Transverse colon (tissue), 4 donors: Measurements from ENCODE around the gene CALM3.

Experiments used
- CTCF ChIP-seq, 5 experiments: fragments of 200-600 bp in 3 of 5; fragments of 450-650 bp in 2 of 5; sonication (generic) in 3 of 5; IDR thresholded peaks; 1 replicate in 2 of 5; 2 replicates in 3 of 5; pipeline ENCODE4 v1.5.1; 2016 to 2017; ENCODE audit warnings: antibody characterized with exemption in 5 of 5, inconsistent platforms in 3 of 5, mild to moderate bottlenecking in 2 of 5, moderate library complexity in 1 of 5
- POLR2A ChIP-seq: fragments of 450-650 bp; IDR thresholded peaks from one replicate; pipeline ENCODE4 v1.6.1; 2016; ENCODE audit warnings: antibody characterized with exemption, mild to moderate bottlenecking, moderate library complexity
- POLR2AphosphoS5 ChIP-seq, 3 donors: sonication (generic); formaldehyde crosslinking; IDR thresholded peaks; one replicate each; pipeline ENCODE4 v1.6.1; 2016; ENCODE audit warnings: antibody characterized with exemption in 3 of 3

- TF ChIP-seq POLR2AphosphoS5 (IDR thresholded peaks at IDR 0.05) (no peak), CTCF (IDR thresholded peaks at IDR 0.05) (no peak), POLR2A (no peak)
These were observed 7.0 kb downstream of the CALM3 start for GRCh38 chr19:46608178-46608577.
